SU-DHL-6 (cell line): ENCODE measurements around the gene PTPN6.

Source experiments
- H2AFZ ChIP-seq: fragments of 200-600 bp; sonication (generic); 2 replicates; pipeline ENCODE4 v1.6.1; 2014; ENCODE audit warnings: low read depth, mild to moderate bottlenecking, moderate library complexity, mixed read lengths, antibody characterized with exemption, low read length; ENCODE audit not compliant: severe bottlenecking
- H3F3A ChIP-seq: fragments of 200-600 bp; shearing (Covaris generic); 2 replicates; pipeline ENCODE4 v1.6.0; 2016; ENCODE audit warnings: antibody characterized with exemption, mild to moderate bottlenecking; ENCODE audit not compliant: insufficient read depth
- H3K27ac ChIP-seq: fragments of 200-600 bp; sonication (generic); 2 replicates; pipeline ENCODE4 v1.5.1; 2016; ENCODE audit warnings: low read depth, mild to moderate bottlenecking, low read length, moderate library complexity, mixed read lengths
- H3K27me3 ChIP-seq: fragments of 200-600 bp; sonication (generic), shearing (Covaris generic); 2 replicates; pipeline ENCODE4 v1.6.0; 2014; ENCODE audit warnings: mild to moderate bottlenecking, low read length
- H3K36me3 ChIP-seq: fragments of 200-600 bp; sonication (generic); 2 replicates; pipeline ENCODE4 v1.6.1; 2014; ENCODE audit warnings: mild to moderate bottlenecking, low read length, mixed read lengths
- H3K4me2 ChIP-seq: fragments of 300-600, 200-600 bp; shearing (Covaris generic), sonication (generic); 2 replicates; pipeline ENCODE4 v1.6.0; 2014; ENCODE audit warnings: low read length, low read depth, mild to moderate bottlenecking; ENCODE audit not compliant: poor library complexity, severe bottlenecking
- H3K4me3 ChIP-seq: fragments of 200-600 bp; sonication (generic); 2 replicates; pipeline ENCODE4 v1.5.1; 2014; ENCODE audit warnings: antibody characterized with exemption, low read length, mild to moderate bottlenecking, mixed read lengths; ENCODE audit not compliant: insufficient read depth, poor library complexity, severe bottlenecking
- H3K79me2 ChIP-seq: fragments of 200-600 bp; sonication (generic); 2 replicates; pipeline ENCODE4 v1.6.1; 2014; ENCODE audit warnings: mild to moderate bottlenecking, low read length, moderate library complexity; ENCODE audit not compliant: insufficient read depth
- H3K9ac ChIP-seq: fragments of 200-600 bp; sonication (generic); 2 replicates; pipeline ENCODE4 v1.7.0; 2014; ENCODE audit warnings: mild to moderate bottlenecking, low read length
- H3K9me2 ChIP-seq: fragments of 200-600 bp; sonication (generic); replicated peaks from 2 replicates; pipeline ENCODE4 v1.6.1; 2014; ENCODE audit warnings: low read length; ENCODE audit not compliant: insufficient read depth
- H3K9me3 ChIP-seq: fragments of 200-600 bp; sonication (generic); 2 replicates; pipeline ENCODE4 v1.6.1; 2014; ENCODE audit warnings: low read length, mixed read lengths; ENCODE audit not compliant: insufficient read depth
- H4K20me1 ChIP-seq: fragments of 200-600 bp; sonication (generic); 2 replicates; pipeline ENCODE4 v1.6.1; 2014; ENCODE audit warnings: low read depth, mild to moderate bottlenecking, antibody characterized with exemption, low read length, moderate library complexity, mixed read lengths
- EZH2phosphoT487 ChIP-seq: fragments of 200-600 bp; sonication (generic), shearing (Covaris generic); conservative IDR thresholded peaks from 2 replicates; pipeline ENCODE4 v1.6.1; 2018; ENCODE audit warnings: mild to moderate bottlenecking, antibody characterized with exemption, low read length, moderate library complexity, mixed read lengths
- TF ChIP-seq, protein P1 (sequence below): fragments of 200-600 bp; sonication (generic); IDR thresholded peaks from one replicate; pipeline ENCODE4 v1.5.1; 2017; ENCODE audit warnings: antibody characterized with exemption, mild to moderate bottlenecking, low read length, moderate library complexity; ENCODE audit not compliant: insufficient read depth, poor library complexity, severe bottlenecking

The PTPN6 gene

DNA sequence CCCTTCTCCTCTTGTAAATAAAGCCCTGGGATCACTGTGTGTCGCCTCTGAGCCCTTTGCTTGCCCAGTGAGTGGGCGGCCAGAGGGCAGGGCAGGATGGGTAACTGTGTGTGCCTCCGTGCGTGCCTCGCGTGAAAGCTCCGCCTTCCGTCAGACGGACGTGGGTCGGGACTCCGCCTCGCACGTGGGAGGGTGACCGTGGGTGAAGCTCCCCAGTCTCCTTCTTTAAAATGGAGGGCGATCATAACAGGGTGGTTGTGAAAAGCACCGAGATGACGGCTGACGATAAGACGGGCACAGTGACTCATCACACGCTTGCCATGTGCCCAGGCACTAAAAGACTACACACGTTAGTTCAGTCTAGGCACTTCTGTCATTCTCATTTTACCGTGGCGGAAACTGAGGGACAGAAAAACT, 10.1 kb downstream of the PTPN6 start:
- H3K4me3 ChIP-seq = no peak overlapping the region
- no peaks in the 10 kb centered on the region for H3K36me3 ChIP-seq
- no peak overlapping the region for H3K9ac ChIP-seq
- no peaks in the 10 kb centered on the region for H3K79me2 ChIP-seq
- H3F3A ChIP-seq = peaks cover 19% of the 10 kb centered on the region
- H3K9me2 ChIP-seq = no peaks in the 10 kb centered on the region
- no peak overlapping the region for H2AFZ ChIP-seq
- no peak overlapping the region for H3K4me2 ChIP-seq
- H3K9me3 ChIP-seq = no peaks in the 10 kb centered on the region
- H3K27ac ChIP-seq = no peak overlapping the region
- TF ChIP-seq, protein P1, sequence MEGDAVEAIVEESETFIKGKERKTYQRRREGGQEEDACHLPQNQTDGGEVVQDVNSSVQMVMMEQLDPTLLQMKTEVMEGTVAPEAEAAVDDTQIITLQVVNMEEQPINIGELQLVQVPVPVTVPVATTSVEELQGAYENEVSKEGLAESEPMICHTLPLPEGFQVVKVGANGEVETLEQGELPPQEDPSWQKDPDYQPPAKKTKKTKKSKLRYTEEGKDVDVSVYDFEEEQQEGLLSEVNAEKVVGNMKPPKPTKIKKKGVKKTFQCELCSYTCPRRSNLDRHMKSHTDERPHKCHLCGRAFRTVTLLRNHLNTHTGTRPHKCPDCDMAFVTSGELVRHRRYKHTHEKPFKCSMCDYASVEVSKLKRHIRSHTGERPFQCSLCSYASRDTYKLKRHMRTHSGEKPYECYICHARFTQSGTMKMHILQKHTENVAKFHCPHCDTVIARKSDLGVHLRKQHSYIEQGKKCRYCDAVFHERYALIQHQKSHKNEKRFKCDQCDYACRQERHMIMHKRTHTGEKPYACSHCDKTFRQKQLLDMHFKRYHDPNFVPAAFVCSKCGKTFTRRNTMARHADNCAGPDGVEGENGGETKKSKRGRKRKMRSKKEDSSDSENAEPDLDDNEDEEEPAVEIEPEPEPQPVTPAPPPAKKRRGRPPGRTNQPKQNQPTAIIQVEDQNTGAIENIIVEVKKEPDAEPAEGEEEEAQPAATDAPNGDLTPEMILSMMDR = no peak
- TF ChIP-seq EZH2phosphoT487 = no peak
- H3K27me3 ChIP-seq = no peaks in the 10 kb centered on the region
- H4K20me1 ChIP-seq = no peaks in the 10 kb centered on the region

- no peak overlapping the region for H3K27ac ChIP-seq
- no peak overlapping the region for H2AFZ ChIP-seq
Measured at GRCh38 chr12:6961695-6962284, 10.6 kb downstream of the PTPN6 start.

DNA sequence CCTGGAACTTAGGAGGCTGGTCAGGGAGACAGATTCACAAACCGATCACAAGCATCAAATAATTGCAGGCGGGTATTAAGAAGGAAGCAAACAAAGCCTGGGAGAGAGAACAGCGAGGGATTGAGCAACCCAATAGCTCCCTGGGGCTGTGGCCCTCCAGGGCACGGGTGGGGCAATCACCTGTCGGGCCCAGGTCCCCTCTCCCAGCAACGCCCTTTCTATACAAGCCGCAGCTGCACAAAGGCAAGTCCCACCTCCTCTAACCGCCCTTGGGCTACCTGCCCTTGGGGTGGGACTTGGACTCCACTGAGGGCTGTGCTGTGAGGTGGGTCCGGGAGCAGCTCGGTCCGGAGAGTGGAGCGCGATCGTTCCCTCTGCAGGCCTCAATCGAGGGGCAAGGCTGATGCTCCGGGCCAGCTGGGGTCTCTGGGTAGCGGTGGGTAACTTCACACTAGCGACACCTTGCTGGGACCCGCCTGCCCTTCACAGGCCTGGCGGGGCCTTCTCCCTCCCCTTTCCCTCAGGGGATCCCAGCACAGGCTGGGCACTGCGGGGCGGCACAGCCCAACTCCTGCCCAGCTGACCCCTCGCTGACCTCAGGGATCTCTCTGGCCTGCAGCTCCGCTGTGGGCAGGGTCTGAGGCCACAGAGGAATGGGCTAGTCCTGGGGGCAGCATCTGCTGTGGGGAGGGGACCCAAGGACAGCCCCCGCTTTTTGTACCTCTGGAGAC, 11.3 kb downstream of the PTPN6 start:
- Histone ChIP-seq H3K4me3 (no peak overlapping the region), H3K9me3 (no peaks in the 10 kb centered on the region), H3K9ac (no peak overlapping the region), H3K9me2 (no peaks in the 10 kb centered on the region), H3K36me3 (no peaks in the 10 kb centered on the region), H3K4me2 (no peak overlapping the region), H4K20me1 (no peaks in the 10 kb centered on the region), H2AFZ (no peak overlapping the region), H3K27me3 (no peaks in the 10 kb centered on the region), H3K27ac (no peak overlapping the region), H3K79me2 (no peaks in the 10 kb centered on the region), H3F3A (peaks cover 22% of the 10 kb centered on the region)
- TF ChIP-seq, protein P1 = no peak
- no peak for TF ChIP-seq EZH2phosphoT487

More at GRCh38 chr12:6961695-6962284, 10.6 kb downstream of the PTPN6 start:
- Histone ChIP-seq H4K20me1 (no peaks in the 10 kb centered on the region), H3K36me3 (no peaks in the 10 kb centered on the region), H3F3A (peaks cover 22% of the 10 kb centered on the region), H3K4me2 (no peak overlapping the region), H3K79me2 (no peaks in the 10 kb centered on the region), H3K4me3 (no peak overlapping the region), H3K9me3 (no peaks in the 10 kb centered on the region), H3K9me2 (no peaks in the 10 kb centered on the region), H3K27me3 (no peaks in the 10 kb centered on the region), H3K9ac (no peak overlapping the region)
- TF ChIP-seq, protein P1 = no peak
- no peak for TF ChIP-seq EZH2phosphoT487
